ENCODE data around the gene EEFSEC.

EEFSEC gene

GRCh38 chr3:128432971-128433836, 279.9 kb downstream of the EEFSEC start:
- no peaks in the 10 kb centered on the region for H3K9me3 Mint-ChIP-seq
- H3K36me3 Mint-ChIP-seq (ENCODE audit: low read depth): no peaks in the 10 kb centered on the region
- H3K4me3 Mint-ChIP-seq: no peak overlapping the region
- no peak overlapping the region for H3K27ac Mint-ChIP-seq
- H3K4me1 Mint-ChIP-seq (ENCODE audit: low read depth): peaks cover 5% of the 10 kb centered on the region
- peaks cover 60% of the 10 kb centered on the region for H3K27me3 Mint-ChIP-seq (ENCODE audit: low read depth)

DNA sequence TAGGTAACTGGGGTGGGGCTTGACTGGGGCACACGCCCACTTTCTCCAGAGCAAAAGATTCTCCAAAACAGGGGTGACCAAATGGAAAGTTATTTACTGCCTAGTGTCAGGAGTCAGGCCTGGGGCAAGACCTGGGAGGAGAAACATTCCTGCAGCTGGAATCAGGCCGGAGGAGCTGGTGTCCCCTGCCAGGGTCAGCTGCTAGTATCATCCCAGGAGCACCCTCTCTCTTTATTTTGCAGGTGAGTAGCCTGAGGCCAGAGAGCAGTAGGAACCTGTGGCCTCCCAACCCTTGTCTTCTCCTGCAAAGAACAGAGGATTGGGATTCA, 280.5 kb downstream of the EEFSEC start:
- Mint-ChIP-seq H3K27me3 (ENCODE audit: low read depth) (peaks cover 55% of the 10 kb centered on the region), H3K9me3 (no peaks in the 10 kb centered on the region), H3K27ac (no peak overlapping the region), H3K36me3 (ENCODE audit: low read depth) (no peaks in the 10 kb centered on the region), H3K4me3 (no peak overlapping the region), H3K4me1 (ENCODE audit: low read depth) (peaks cover 5% of the 10 kb centered on the region)

GRCh38 chr3:128434524-128434923, 281.2 kb downstream of the EEFSEC start:
- Mint-ChIP-seq H3K27ac (no peak overlapping the region), H3K36me3 (ENCODE audit: low read depth) (no peaks in the 10 kb centered on the region), H3K27me3 (ENCODE audit: low read depth) (peaks cover 59% of the 10 kb centered on the region), H3K9me3 (no peaks in the 10 kb centered on the region), H3K4me1 (ENCODE audit: low read depth) (peaks cover 5% of the 10 kb centered on the region), H3K4me3 (no peak overlapping the region)

DNA sequence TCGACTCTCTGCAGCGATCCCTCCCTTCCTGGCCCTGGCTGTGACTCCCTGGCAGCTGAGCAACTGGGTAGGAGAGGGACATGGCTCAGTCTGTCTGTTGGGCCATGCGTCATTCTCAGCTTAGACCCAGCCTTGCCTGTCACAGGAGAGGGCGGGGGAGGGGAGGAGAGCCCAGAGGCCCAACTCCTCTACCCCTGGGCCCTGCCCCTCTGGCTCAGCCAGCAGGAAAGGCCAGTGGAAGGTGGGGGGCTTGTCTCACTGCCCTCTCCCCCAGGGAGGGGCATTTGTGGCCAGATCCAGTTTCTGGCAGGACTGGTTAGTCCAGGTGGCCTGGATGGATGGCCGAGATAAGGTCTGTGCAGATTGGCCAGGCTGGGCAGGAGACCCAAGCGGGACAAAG, 281.8 kb downstream of the EEFSEC start:
- H3K4me3 Mint-ChIP-seq: no peak overlapping the region
- H3K36me3 Mint-ChIP-seq (ENCODE audit: low read depth): no peaks in the 10 kb centered on the region
- no peak overlapping the region for H3K27ac Mint-ChIP-seq
- peaks cover 5% of the 10 kb centered on the region for H3K4me1 Mint-ChIP-seq (ENCODE audit: low read depth)
- H3K27me3 Mint-ChIP-seq (ENCODE audit: low read depth): peaks cover 61% of the 10 kb centered on the region
- H3K9me3 Mint-ChIP-seq: no peaks in the 10 kb centered on the region

GRCh38 chr3:128435561-128435960, 282.3 kb downstream of the EEFSEC start:
- H3K27me3 Mint-ChIP-seq (ENCODE audit: low read depth): peaks cover 56% of the 10 kb centered on the region
- H3K36me3 Mint-ChIP-seq (ENCODE audit: low read depth): no peaks in the 10 kb centered on the region
- no peak overlapping the region for H3K27ac Mint-ChIP-seq
- H3K9me3 Mint-ChIP-seq: no peaks in the 10 kb centered on the region
- peaks cover 5% of the 10 kb centered on the region for H3K4me1 Mint-ChIP-seq (ENCODE audit: low read depth)
- no peak overlapping the region for H3K4me3 Mint-ChIP-seq

GRCh38 chr3:128436214-128436613, 282.9 kb downstream of the EEFSEC start:
- Mint-ChIP-seq H3K27me3 (ENCODE audit: low read depth) (peaks cover 49% of the 10 kb centered on the region), H3K4me1 (ENCODE audit: low read depth) (peaks cover 5% of the 10 kb centered on the region), H3K27ac (no peak overlapping the region), H3K36me3 (ENCODE audit: low read depth) (no peaks in the 10 kb centered on the region), H3K4me3 (no peak overlapping the region), H3K9me3 (no peaks in the 10 kb centered on the region)

DNA sequence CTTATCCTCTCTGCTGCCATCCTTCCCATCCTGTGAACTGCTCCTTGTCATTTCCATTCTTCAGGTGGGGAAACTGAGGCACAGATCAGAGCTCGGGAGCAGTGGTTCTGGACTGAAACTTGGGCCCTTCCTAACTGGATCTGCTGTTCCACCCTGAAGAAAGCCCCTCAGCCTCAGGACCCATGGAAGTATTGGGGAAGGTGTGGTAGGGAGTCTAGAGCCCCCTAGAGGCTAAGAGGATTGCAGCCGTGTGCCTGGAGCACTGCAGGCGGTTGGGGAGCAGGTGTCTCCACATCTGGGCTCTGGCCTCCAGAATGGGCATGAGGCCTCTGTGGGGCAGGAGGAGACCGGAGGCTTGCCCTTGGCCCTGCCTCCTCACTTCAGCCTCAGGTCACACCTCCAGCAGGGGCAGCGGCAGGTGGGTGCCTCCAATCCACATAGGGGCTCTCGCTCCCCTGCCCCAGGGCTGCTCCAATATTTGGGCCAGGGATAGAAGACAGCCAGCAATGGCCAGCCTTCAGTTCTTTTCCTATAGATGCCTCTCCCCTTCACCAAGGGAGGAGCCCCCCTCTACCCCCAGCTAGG, 285.3 kb downstream of the EEFSEC start:
- H3K4me3 Mint-ChIP-seq: no peak overlapping the region

DNA sequence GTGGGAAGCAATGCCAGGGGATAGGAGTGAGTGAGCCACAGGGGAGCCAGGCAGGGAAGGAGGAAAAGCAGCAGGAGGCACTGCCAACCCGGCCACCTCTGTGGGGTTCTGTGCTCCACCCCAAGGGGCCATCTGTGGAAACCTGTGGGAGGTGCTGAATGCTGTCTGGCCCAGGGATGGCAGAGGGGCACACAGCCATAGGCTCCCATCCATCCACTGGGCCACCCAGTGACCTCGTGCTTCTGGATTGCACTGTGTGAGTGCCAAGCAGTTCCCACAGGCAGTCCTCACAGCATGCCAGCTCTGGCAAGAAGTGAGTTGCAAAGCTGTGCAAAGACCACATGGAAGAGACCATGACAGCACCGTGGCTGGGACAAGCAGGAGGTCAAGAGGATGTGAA, 285.9 kb downstream of the EEFSEC start:
- Mint-ChIP-seq H3K4me1 (ENCODE audit: low read depth) (no peaks in the 10 kb centered on the region), H3K9me3 (no peaks in the 10 kb centered on the region), H3K27me3 (ENCODE audit: low read depth) (peaks cover 25% of the 10 kb centered on the region), H3K4me3 (no peak overlapping the region), H3K36me3 (ENCODE audit: low read depth) (no peaks in the 10 kb centered on the region), H3K27ac (no peak overlapping the region)

More for the DNA sequence above, 285.3 kb downstream of the EEFSEC start:
- H3K9me3 Mint-ChIP-seq: no peaks in the 10 kb centered on the region
- no peak overlapping the region for H3K27ac Mint-ChIP-seq
- H3K36me3 Mint-ChIP-seq (ENCODE audit: low read depth): no peaks in the 10 kb centered on the region
- H3K4me1 Mint-ChIP-seq (ENCODE audit: low read depth): no peaks in the 10 kb centered on the region
- peaks cover 30% of the 10 kb centered on the region for H3K27me3 Mint-ChIP-seq (ENCODE audit: low read depth)

DNA sequence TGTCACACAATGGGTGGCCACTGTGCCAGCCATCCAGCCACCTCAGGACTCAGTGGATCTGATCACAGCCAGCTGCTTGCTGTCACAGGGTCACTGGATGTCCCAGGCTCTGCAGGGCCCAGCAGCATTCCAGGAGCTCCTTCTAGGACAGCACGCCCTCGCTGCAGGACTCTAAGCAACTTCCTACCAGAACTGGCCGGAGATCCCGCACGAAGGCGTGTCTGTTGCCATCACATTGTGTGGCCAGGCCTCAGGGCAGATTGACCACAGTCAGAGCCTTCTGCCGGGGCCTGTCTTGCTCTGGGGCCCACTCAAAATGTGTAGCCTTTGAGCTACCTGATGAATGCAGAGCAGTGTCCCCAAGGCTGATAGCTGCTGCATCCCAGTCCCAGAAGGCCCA, 288.8 kb downstream of the EEFSEC start:
- Mint-ChIP-seq H3K27ac (no peak overlapping the region), H3K36me3 (ENCODE audit: low read depth) (peaks cover 14% of the 10 kb centered on the region), H3K27me3 (ENCODE audit: low read depth) (peaks cover 14% of the 10 kb centered on the region), H3K4me1 (ENCODE audit: low read depth) (peaks cover 11% of the 10 kb centered on the region), H3K9me3 (peaks cover 24% of the 10 kb centered on the region), H3K4me3 (no peak overlapping the region)

- peaks cover 9% of the 10 kb centered on the region for H3K27me3 Mint-ChIP-seq (ENCODE audit: low read depth)
- peaks cover 21% of the 10 kb centered on the region for H3K36me3 Mint-ChIP-seq (ENCODE audit: low read depth)
- H3K4me1 Mint-ChIP-seq (ENCODE audit: low read depth): peaks cover 19% of the 10 kb centered on the region
- H3K9me3 Mint-ChIP-seq: peaks cover 32% of the 10 kb centered on the region
- no peak overlapping the region for H3K4me3 Mint-ChIP-seq
- H3K27ac Mint-ChIP-seq: no peak overlapping the region
Measured at GRCh38 chr3:128442949-128443348, 289.7 kb downstream of the EEFSEC start.

GRCh38 chr3:128443771-128444170, 290.5 kb downstream of the EEFSEC start:
- H3K36me3 Mint-ChIP-seq (ENCODE audit: low read depth): peaks cover 26% of the 10 kb centered on the region
- H3K27me3 Mint-ChIP-seq (ENCODE audit: low read depth): peaks cover 9% of the 10 kb centered on the region
- H3K9me3 Mint-ChIP-seq: peaks cover 38% of the 10 kb centered on the region
- H3K27ac Mint-ChIP-seq: no peak overlapping the region
- peaks cover 24% of the 10 kb centered on the region for H3K4me1 Mint-ChIP-seq (ENCODE audit: low read depth)
- H3K4me3 Mint-ChIP-seq: no peak overlapping the region

DNA sequence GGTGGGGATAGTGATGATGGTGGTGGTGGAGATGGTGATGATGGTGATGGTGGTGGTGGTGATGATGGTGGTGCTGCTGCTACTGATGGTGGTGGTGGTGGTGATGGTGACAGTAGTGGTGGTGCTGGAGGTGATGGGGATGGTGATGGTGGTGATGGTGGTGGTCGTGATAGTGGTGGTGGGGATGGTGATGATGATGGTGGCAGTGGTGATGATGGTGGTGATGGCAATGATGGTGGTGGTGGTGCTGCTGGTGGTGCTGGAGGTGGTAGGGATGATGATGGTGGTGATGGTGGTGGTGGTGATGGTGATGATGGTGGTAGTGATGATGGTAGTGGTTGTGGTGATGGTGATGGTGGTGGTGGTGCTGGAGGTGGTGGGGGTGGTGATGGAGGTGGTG, 292.1 kb downstream of the EEFSEC start:
- H3K27ac Mint-ChIP-seq: peak overlapping the region; percentile 53

DNA sequence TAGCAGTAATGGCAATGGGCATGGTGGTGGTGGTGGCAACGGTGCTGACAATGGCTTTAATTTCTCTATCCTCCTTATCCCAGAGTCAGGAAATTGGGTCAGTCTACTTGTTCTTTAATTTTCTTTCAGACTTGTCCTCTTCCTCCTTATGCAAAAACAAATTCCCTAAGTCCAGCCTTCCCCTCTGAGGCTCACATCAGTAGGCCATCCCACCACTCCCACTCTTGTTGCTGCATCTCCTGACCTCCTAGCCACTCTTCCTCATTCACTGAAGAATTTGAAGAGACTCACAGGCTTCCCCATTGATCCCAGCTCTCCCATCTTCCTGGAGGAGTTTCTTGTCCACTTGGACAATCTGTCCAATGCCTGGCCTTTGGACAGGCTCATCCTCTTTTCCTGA, 293.5 kb downstream of the EEFSEC start:
- Mint-ChIP-seq H3K27me3 (ENCODE audit: low read depth) (no peaks in the 10 kb centered on the region), H3K4me3 (peak overlapping the region; percentile 61)

More for the DNA sequence above, 292.1 kb downstream of the EEFSEC start:
- Mint-ChIP-seq H3K4me1 (ENCODE audit: low read depth) (peaks cover 36% of the 10 kb centered on the region), H3K4me3 (no peak overlapping the region), H3K9me3 (peaks cover 48% of the 10 kb centered on the region), H3K27me3 (ENCODE audit: low read depth) (no peaks in the 10 kb centered on the region), H3K36me3 (ENCODE audit: low read depth) (peaks cover 34% of the 10 kb centered on the region)

GRCh38 chr3:128447561-128448013, 294.3 kb downstream of the EEFSEC start:
- Mint-ChIP-seq H3K36me3 (ENCODE audit: low read depth) (peaks cover 40% of the 10 kb centered on the region), H3K27ac (peak overlapping the region; percentile 93)

More for the DNA sequence above, 293.5 kb downstream of the EEFSEC start:
- Mint-ChIP-seq H3K36me3 (ENCODE audit: low read depth) (peaks cover 40% of the 10 kb centered on the region), H3K9me3 (peaks cover 61% of the 10 kb centered on the region), H3K4me1 (ENCODE audit: low read depth) (peaks cover 37% of the 10 kb centered on the region), H3K27ac (peak overlapping the region; percentile 93)

DNA sequence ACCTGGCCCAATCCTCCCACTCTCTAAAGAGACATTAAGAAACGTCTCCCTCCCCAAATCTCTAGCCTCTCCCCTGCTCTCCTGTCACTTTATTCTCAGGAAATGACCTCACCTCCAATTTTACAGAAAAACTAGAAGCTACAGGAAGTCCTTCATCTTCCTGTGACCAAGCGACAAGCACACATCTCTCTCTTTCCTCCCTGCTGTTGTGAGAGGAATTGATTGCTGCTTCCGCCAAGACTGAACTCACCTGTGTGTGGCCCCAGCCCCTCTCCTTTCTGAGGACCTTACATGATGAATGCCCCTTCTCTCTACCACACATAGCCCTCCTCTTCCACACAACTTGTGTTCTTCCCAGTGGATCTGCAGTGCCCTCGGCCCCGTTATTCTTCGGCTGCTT, 295.2 kb downstream of the EEFSEC start:
- H3K4me1 Mint-ChIP-seq (ENCODE audit: low read depth): peaks cover 37% of the 10 kb centered on the region
- H3K27me3 Mint-ChIP-seq (ENCODE audit: low read depth): no peaks in the 10 kb centered on the region
- peak overlapping the region; percentile 40 for H3K4me3 Mint-ChIP-seq
- H3K36me3 Mint-ChIP-seq (ENCODE audit: low read depth): peaks cover 40% of the 10 kb centered on the region
- peaks cover 65% of the 10 kb centered on the region for H3K9me3 Mint-ChIP-seq
- H3K27ac Mint-ChIP-seq: peak overlapping the region; percentile 93

More at GRCh38 chr3:128447561-128448013, 294.3 kb downstream of the EEFSEC start:
- H3K4me1 Mint-ChIP-seq (ENCODE audit: low read depth): peaks cover 37% of the 10 kb centered on the region
- H3K9me3 Mint-ChIP-seq: peaks cover 65% of the 10 kb centered on the region
- H3K4me3 Mint-ChIP-seq: peak overlapping the region; percentile 61
- H3K27me3 Mint-ChIP-seq (ENCODE audit: low read depth): no peaks in the 10 kb centered on the region

Measured in T-helper 1 cell treated with Interleukin-12 subunit alpha and Interleukin-12 subunit beta and Interleukin-4 antibody, amounts not matched to agents 30 μg/mL and 1 μg/mL, for 36 hours (primary cell).